GM19043 (cell line): ENCODE results near the gene BMP8A.

ENCODE experiments used
- ATAC-seq: cut with Tn5 transposase; IDR thresholded peaks from one replicate; pipeline ENCODE4 v1.9.1; 2021; ENCODE audit warnings: low read depth; ENCODE audit not compliant: unreplicated experiment

The BMP8A gene

DNA sequence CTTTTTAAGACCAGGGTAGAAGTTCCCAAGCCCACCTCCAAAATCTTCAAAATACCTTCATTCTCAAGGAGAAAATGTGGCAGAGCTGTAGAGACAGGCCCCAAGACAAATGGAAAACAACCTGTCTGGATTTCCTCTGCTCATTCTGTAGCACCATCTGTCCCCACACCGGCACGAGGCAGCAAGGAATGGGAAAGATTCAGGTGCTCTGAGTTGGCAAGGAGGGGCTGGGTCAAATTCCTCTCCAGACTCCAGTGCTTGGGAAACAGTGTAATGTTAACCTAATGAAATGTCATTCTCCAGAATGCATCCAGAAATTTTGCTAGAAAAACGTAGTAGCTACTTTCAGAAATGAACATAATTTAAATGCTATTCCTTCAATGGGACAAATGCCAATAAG, 75.9 kb downstream of the BMP8A start:
- no peak for ATAC-seq

- ATAC-seq, result no peak
Measured at GRCh38 chr1:39568208-39568607, 76.8 kb downstream of the BMP8A start.

- no peak for ATAC-seq
Measured at GRCh38 chr1:39569034-39569433, 77.6 kb downstream of the BMP8A start.

GRCh38 chr1:39570477-39571177, 79.2 kb downstream of the BMP8A start:
- no peak for ATAC-seq

GRCh38 chr1:39571178-39571483, 79.7 kb downstream of the BMP8A start:
- no peak for ATAC-seq

DNA sequence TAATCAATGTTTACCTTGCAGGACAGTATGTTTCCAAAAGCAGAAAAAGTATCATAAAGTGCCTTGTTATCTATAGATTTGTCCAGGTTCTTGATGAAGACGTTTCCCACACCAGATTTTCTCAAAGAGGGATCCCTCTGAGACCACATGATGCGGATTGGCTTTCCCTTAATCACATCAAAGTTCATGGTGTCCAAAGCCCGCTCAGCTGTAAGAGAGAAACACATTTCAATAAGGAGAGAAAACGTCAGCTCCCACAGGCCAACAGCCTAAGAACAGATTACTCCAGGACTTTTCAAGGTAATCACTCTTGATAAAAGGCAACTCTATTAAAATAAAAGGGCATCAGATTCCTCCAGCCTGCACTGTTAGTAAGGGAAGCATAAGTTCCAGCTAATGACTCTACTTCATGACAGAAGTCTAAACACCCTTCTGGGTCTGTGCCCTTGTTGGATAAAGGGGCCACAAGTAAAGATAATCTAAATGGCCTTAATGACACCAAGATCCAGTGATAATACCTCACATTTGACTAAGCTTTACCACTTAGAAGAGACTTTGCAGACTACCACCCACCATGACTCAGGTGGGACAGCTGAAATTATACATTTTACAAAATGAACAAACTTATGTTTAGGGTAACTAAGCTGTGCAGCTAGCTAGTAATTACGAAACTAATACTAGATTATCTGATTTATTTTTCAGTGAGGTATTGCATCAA, 81.1 kb downstream of the BMP8A start:
- ATAC-seq, result no peak

GRCh38 chr1:39573097-39573465, 81.6 kb downstream of the BMP8A start:
- no peak for ATAC-seq

GRCh38 chr1:39573736-39574624, 82.5 kb downstream of the BMP8A start:
- no peak for ATAC-seq

DNA sequence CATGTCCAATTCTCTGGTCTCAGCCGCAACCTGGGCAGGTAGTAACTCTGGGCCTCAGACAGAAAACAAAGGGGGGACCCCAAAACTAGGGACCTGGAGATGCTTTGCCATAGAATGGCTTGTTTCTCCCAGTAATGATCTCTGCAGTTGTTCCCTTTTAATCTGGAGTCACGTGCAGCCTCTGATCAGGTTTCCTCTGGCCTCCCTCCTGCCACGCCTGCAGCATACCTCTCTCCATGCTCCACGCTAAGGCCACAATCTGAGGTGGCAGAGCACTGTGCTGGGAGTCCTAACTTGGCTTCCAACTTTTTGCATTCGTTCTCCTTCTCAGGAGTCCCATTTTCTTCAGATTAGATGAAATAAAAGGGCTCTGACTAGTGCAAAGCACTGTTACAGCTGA, 83.2 kb downstream of the BMP8A start:
- ATAC-seq, result no peak
